Glutamatergic neuron (in vitro differentiated cells): ENCODE measurements around the gene LTB4R. TPM values are rescaled to one million over a fixed set of nuclear protein-coding genes. Genes with fewer than 3 reads are reported as not detected.

Source experiments
- DNase-seq: peaks from one replicate; pipeline ENCODE4 v3.0.0; 2022
- H3K27ac Mint-ChIP-seq: one replicate; pipeline ENCODE4 v1.8.0; 2020; ENCODE audit warnings: mild to moderate bottlenecking, mixed read lengths, inconsistent platforms; ENCODE audit not compliant: unreplicated experiment
- H3K27me3 Mint-ChIP-seq: one replicate; pipeline ENCODE4 v1.8.0; 2020; ENCODE audit warnings: mild to moderate bottlenecking, moderate library complexity, mixed read lengths, inconsistent platforms; ENCODE audit not compliant: unreplicated experiment
- H3K36me3 Mint-ChIP-seq: one replicate; pipeline ENCODE4 v1.8.0; 2020; ENCODE audit warnings: mild to moderate bottlenecking, mixed read lengths, inconsistent platforms; ENCODE audit not compliant: unreplicated experiment
- H3K4me1 Mint-ChIP-seq: one replicate; pipeline ENCODE4 v1.8.0; 2020; ENCODE audit warnings: mild to moderate bottlenecking, low read depth, mixed read lengths, inconsistent platforms; ENCODE audit not compliant: unreplicated experiment
- H3K4me3 Mint-ChIP-seq: one replicate; pipeline ENCODE4 v1.8.0; 2020; ENCODE audit warnings: mild to moderate bottlenecking, mixed read lengths, inconsistent platforms; ENCODE audit not compliant: unreplicated experiment
- H3K9me3 Mint-ChIP-seq: one replicate; pipeline ENCODE4 v1.8.0; 2020; ENCODE audit warnings: mild to moderate bottlenecking, moderate library complexity, mixed read lengths, inconsistent platforms; ENCODE audit not compliant: unreplicated experiment
- total RNA-seq: library from RNA; stranded (reverse); fragmentation: NEBNext Ultra II Directional; extraction: Animal tissue kit (Norgen Biotek cat#: 25700); gene quantifications from one replicate; pipeline ENCODE4 v1.2.1, GENCODE V29; 2021; ENCODE audit not compliant: unreplicated experiment
- TF ChIP-seq, protein P1 (sequence below): fragments of 200-600 bp; sonication (generic); IDR thresholded peaks from one replicate; pipeline ENCODE4 v1.5.0; 2021; ENCODE audit not compliant: partially characterized antibody, unreplicated experiment

LTB4R gene
- total RNA-seq, 1 donor from 2014 or later, result 7.1 TPM

DNA sequence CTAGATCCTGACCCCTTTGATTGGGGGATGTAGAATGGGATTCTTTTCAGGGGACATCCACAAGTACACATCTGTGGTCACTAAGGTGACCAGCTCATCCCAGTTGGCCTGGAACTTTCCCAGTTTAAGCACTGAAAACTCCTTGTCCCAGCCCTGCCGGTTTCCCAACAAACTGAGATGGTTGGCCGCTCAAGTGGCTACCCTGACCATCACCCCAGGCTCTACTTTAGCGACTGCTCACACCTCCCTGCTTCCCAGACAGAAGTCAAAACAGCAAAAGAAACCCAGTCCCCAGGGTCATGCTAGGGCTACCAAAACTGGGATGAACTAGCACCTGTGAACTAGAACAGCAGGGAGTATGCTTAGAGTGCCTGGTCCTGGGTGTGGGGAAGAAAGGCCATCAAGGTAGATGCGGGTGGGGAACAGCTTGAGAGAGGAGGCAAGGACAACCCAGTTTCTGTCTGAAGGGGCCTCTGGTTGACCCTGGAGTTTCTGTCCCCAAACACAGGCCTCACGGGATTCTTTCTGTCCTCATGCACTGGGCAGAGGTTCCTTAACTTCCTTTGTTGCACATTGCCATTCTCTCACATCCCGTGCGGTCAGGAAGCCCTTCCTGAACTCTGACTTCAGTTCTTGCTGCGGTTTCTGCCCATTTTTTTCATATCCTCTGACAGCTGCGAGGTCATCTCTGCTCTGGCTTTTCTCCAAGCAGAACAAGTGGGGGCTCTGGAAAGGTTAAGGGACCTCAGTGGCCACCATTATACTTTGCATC is 1.6 kb downstream of the LTB4R start:
- Mint-ChIP-seq H3K27ac (no peak overlapping the region), H3K4me3 (no peak overlapping the region), H3K9me3 (peaks cover 4% of the 10 kb centered on the region), H3K27me3 (peaks cover 19% of the 10 kb centered on the region), H3K36me3 (no peaks in the 10 kb centered on the region), H3K4me1 (peaks cover 2% of the 10 kb centered on the region)
- DNase-seq, result no peak
- TF ChIP-seq, protein P1, sequence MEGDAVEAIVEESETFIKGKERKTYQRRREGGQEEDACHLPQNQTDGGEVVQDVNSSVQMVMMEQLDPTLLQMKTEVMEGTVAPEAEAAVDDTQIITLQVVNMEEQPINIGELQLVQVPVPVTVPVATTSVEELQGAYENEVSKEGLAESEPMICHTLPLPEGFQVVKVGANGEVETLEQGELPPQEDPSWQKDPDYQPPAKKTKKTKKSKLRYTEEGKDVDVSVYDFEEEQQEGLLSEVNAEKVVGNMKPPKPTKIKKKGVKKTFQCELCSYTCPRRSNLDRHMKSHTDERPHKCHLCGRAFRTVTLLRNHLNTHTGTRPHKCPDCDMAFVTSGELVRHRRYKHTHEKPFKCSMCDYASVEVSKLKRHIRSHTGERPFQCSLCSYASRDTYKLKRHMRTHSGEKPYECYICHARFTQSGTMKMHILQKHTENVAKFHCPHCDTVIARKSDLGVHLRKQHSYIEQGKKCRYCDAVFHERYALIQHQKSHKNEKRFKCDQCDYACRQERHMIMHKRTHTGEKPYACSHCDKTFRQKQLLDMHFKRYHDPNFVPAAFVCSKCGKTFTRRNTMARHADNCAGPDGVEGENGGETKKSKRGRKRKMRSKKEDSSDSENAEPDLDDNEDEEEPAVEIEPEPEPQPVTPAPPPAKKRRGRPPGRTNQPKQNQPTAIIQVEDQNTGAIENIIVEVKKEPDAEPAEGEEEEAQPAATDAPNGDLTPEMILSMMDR, result no peak

DNA sequence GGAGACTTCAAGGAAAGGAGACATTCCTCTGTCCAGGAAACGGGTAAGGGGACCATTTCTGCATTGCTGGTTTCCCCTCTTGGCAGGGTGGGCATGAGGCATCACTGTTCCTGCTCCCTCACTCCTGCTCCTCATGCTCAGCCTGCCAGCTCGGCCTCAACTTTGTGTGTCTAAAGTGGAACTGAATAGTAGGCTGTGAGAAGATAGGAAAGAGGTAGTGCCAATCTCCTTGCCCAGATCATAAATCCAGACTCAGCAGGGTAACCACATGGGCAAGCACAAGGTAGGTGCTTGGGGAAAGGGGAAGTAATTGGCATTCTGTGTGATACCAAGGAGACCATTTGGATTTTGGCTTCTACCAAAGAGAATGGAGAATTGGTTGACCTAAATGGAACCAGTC is 2.6 kb downstream of the LTB4R start:
- no peak for DNase-seq
- H3K27me3 Mint-ChIP-seq, result peaks cover 20% of the 10 kb centered on the region
- H3K36me3 Mint-ChIP-seq, result no peaks in the 10 kb centered on the region
- peaks cover 6% of the 10 kb centered on the region for H3K9me3 Mint-ChIP-seq
- H3K27ac Mint-ChIP-seq, result no peak overlapping the region
- H3K4me3 Mint-ChIP-seq, result no peak overlapping the region
- peaks cover 2% of the 10 kb centered on the region for H3K4me1 Mint-ChIP-seq
- TF ChIP-seq, protein P1, result no peak

DNA sequence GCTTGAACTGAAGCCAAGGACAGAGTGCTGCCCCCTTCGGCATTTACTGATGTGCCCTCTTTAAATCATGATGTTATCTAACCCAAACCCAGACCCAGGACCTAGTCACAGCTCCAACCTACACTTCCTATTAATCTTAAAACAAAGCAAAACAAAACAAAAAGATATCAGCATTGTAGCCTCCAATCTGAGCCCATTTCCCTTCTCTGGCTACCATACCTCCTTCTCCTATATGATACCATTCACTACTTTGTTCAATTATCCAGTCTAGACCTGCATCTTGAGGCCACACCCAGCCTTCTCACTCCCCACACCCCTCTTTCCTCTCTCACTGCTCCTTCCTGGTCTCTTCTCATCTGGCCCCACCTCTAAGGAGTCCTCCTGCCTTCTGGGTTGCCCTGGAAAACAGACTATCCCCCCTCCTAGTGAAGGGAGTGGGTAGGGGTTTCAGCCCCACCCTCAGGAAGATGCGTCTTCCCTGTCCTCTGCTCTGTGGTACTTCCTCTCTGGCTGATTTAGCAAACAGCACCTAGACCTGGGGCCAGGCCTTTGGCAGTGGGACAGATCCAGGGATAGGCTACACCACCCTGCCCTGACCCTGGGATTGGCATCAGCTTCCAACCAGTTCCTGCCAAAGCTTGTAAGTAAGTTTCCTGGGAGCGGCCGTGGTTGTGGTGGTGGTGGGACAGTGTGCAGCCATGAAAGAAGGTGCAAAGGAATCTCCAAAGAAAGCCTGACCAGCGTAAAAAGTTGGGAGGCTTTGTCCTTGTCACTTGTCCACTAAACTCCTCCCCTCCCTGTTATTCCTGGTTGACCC is 3.3 kb downstream of the LTB4R start:
- Mint-ChIP-seq H3K27ac (no peak overlapping the region), H3K4me1 (peaks cover 2% of the 10 kb centered on the region), H3K36me3 (no peaks in the 10 kb centered on the region), H3K27me3 (peaks cover 23% of the 10 kb centered on the region), H3K4me3 (no peak overlapping the region), H3K9me3 (peaks cover 6% of the 10 kb centered on the region)
- DNase-seq, result no peak
- TF ChIP-seq, protein P1, result no peak

DNA sequence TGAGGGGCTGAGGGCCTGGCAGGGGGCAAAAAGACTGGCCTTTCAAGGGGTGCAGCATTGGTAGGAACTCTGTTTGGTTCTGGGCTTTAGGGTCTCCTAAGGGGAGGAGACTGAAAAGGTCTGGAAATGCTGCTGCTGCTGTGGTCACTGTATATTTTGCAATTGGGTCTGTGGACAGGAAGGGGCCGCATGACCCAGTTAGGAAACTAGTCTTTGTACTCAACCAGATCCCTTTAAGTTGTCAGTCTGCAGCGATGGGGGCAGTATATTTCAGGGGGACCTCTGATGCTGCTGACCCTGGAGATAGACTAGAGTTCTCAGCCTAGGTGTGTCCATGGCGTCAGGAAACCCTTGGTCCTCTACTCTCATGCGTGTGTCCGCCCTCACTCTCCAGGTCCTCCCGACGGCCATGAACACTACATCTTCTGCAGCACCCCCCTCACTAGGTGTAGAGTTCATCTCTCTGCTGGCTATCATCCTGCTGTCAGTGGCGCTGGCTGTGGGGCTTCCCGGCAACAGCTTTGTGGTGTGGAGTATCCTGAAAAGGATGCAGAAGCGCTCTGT is 4.0 kb downstream of the LTB4R start:
- Mint-ChIP-seq H3K9me3 (peaks cover 4% of the 10 kb centered on the region), H3K4me3 (no peak overlapping the region), H3K27me3 (peaks cover 20% of the 10 kb centered on the region), H3K4me1 (peaks cover under 1% of the 10 kb centered on the region), H3K36me3 (no peaks in the 10 kb centered on the region), H3K27ac (peak overlapping the region; percentile 56)
- no peak for DNase-seq
- TF ChIP-seq, protein P1, result no peak
